ENCODE data around the gene NF2.
"Not testable (repeated sequence)": the region's sequence is repeated elsewhere in the genome, so short reads cannot be mapped to it uniquely, and the experiment has no call there.

Gene NF2

DNA sequence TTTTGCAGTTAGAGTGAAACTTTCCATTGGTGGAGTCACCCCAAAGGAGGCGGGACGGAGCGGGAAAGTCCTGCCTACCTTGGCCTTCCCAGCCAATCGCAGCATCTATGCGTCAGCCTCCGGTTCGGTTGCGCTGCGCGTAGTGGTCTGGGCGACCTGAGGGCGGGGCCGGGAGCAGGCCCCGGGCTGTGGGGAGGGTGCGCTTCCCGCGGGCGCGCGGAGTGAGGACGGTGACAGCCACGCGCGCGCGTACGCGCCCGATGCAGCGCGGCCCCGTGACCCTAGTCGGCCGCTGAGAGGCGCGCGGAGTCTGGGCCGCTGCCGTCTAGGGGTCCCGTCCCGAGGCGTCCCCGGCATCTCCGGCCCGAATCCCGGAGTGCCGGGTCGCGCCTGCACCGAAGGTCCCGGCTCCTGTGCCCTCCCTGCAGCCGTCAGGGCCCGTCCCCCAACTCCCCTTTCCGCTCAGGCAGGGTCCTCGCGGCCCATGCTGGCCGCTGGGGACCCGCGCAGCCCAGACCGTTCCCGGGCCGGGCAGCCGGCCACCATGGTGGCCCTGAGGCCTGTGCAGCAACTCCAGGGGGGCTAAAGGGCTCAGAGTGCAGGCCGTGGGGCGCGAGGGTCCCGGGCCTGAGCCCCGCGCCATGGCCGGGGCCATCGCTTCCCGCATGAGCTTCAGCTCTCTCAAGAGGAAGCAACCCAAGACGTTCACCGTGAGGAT is at the start of gene NF2:
Gene NF2 (plus strand): TSS at position 276 of the 718 bp plus-strand sequence. CDS start 366 bp downstream, at position 642.
- DNase-seq, result peak; percentile 97

DNA sequence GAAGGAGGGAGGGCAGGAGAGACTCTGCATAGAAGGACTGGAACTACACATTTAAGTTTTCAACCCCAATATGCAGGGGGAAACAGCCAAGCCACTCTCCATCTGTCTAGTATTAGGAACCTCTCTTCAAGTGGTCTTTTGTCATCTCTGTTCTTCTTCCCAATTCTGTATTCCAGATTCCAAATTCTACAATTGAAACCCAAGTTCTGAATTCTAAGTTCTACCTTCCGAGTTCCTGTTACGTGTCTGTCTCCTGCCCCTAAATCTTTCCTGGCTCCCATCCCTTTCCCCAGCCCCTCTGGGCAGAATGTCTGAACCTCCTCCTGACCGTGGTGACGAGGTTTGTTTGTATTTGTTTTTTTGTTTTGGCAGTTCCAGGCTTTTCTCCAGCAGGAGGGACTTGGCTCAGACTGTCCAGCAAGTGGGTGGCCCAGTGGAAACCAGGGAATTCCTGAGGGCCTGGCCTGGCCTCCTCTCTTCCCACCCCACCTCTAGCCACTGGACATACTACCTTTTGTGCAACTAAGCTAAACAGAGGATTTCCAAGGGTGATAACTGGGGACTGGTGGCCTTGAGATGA is 48.3 kb upstream of the NF2 start:
- no peak for DNase-seq

DNA sequence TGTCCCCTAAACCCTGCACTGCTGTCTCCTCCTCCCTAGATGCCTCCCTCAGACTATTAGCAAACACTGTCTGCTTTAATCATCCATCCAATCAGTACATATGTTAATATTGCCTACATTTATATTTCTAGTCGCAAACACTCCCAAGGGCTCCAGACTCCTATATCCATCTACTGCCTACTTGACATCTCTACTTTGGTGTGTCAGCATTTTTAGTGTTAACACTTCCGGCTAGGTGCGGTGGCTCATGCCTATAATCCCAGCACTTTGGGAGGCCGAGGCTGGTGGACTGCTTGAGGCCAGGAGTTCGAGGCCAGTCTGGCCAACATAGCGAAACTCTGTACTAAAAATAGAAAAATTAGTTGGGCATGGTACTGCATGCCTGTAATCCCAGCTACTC is 44.4 kb upstream of the NF2 start:
- no peak for DNase-seq

DNA sequence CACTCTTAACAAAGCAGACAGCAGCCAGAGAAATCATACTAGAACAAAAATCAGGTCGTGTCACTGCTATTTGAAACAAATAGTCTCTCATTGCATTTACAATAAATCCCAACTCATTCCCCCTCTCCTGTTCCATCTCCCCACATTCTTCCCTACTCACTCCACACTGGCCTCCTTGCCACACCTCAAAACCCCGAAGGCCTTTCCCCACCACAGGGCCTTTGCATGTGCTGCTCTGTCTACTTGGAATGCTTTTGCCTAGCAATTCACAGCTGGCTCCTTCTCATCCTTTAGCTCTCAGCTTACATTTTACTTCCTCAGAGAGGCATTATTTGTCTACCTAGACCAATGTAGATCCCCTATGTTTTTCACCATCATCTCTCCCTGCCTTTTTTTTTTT is 43.6 kb upstream of the NF2 start:
- DNase-seq, result no peak

DNA sequence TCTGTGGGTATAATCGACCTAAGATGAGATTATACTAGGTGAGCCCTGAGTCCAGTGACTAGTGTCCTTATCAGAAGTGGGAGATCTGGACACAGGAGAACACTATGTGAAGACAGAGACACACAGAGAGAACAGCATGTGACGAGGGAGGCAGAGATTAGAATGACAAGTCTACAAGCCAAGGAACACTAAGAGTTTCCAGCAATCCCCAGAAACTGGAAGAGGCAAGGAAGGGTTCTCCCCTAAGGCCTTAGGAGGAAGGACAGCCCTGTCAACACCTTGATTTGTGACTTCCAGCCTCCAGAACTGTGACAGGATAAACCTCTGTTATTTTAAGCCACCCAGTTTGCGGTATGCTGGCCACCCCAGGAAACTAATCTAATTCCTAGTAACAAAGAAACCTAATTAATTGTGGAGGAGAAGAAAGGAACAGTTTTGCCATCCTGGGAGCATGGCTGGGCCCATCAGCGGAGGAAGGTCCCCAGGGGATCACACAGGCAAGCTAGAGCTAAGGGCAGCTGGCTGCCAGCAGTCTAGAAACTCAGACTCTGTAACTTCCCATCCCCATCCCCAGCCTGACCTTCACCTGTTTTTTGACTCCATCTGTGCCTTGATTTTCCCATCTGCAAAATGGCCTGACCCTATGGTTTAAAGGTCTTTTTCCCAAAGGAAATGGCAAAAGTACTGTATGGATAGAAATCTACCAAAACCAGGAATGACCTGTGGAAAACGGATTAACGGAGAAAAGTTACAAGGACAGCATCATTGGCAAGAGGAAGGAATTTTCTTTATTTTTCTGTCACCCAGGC is 39.6 kb upstream of the NF2 start:
- no peak for DNase-seq

DNA sequence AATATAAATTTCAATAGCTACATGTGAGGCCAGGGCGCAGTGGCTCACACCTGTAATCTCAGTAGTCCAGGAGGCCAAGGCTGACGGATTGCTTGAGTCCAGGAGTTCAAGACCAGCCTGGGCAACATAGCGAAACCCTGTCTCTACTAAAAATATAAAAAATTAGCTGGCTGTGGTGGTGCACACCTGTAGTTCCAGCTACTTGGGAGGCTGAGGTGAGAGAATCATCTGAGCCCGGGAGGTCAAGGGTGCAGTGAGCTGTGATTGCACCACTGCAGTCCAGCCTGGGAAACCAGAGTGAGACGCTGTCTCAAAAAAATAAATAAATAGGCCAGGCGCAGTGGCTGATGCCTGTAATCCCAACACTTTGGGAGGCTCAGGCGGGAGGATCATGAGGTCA is 36.9 kb upstream of the NF2 start:
- DNase-seq, result not testable (repeated sequence)

DNA sequence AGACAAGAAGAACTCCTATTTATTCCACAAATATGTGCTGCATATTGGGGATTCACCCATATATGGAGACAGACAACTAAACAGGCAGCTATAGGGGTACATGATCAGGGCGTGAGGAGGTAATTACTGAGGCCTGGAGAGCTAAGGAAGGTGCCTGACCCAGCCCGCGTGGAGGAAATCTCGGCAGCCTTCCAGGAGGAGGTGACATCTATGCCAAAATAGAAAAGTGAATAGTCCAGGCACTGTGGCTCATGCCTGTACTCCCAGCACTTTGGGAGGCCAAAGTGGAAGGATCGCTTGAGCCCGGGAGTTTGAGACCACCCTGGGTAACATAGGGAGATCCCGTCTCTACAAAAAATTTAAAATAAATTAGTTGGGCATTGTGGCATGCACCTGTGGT is 36.1 kb upstream of the NF2 start:
- DNase-seq, result no peak

DNA sequence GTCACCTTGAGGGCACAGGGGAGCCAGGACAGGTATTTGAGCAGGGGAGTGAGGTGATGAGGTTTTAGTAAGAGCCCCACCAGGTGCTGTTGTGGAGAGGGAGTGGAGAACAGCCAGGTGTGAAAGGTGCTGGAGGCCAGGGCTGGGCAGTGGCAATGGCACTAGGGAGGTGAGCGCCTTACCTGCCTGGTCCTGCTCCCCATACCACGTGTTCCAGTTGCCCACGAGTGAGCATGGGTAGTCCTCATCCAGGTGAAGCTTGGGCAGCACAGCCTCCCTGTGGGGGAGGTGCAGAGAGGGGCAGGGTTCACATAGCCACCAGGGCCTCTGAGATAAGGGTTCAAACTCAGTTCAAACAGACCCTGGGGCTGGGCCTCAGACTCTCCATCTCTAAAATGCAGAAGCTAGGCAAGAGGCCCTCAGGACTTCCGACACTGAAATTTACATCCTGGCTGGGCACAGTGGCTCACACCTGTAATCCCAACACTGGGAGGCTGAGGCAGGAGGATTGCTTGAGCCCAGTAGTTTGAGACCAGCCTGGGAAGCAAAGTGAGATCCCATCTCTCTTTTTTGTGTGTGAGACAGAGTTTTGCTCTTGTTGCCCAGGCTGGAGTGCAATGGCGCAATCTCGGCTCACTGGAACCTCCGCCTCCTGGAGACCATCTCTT is 34.3 kb upstream of the NF2 start:
- no peak for DNase-seq

DNA sequence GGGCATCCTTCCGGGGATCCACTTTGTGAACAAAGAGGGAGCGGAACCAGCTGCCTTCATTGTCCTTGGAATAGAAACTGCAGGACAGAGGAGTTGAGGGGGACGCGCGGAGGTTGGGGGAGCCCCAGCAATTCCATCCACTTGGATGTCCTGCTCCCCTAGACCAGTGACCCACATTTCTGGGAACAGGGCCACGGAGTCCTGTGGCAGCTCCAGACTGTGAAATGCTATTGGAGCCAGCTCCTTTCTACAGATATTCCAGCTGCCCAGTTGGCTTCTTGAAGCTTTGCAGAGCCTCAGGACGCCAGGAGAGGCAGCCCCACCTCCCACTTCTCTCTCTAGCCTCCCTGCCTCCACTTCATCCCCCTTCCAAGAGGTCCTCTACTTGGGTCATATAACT is 33.0 kb upstream of the NF2 start:
- DNase-seq, result no peak

DNA sequence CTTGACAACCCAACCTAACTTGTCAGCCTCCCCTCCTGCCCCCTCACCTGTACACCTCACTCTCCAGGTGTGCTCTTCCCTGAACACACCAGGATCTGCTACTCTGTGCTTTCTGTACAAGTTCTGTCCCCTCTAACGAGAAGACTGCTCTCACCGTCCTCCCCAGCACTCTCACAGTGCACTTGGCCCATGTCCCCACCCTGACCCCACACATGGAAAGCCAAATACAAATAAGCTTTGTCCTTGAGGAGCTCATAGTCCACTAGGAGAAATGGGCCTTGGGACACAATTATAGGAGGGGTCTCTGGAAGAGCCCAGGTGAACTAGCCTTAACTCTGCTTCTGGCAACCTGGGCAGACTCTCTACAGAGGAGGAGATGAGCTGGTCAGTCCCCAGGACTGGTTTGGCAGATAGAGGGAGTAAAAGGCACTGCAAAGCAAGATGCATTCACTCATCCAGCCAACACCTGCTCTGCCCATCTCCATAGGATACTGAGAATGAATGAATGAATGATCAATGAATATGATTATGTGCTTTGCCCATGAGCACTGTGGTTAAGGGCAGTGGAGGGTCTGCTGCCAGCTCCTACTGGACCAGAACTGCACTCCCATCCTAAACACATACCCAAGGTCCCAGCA is 32.4 kb upstream of the NF2 start:
- DNase-seq, result no peak

DNA sequence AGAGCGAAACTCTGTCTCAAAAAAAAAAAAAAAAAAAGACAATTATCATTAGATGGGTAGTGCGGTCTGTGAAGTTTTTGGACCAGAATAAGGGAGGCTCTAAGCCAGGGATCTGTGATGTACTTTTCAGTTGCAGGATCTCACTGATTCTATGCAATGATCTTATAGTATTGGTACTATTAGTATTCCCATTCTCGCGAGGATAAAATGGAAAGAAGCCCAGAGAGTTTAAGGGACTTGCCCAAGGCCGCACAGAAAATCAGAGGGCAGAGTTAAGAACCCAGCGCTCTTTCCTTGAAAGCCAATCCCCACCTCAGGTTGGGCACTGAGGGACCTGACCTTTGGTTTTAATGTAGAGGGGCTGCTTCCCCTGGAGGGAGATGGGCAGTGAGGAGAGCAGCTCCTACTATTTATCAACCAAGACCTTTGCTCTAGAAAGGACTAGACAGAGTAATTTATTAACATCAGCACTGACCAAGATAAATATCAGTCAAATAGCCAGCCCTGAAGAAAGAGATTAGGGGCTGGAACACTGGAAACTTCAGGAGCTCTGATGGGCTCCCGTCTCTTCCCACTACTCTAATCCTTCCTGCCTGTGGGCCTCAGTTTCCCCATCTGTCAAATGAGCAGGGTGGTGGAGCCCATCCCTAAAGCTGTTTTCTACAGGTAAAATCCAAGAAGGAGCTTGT is 28.5 kb upstream of the NF2 start:
- DNase-seq, result no peak

DNA sequence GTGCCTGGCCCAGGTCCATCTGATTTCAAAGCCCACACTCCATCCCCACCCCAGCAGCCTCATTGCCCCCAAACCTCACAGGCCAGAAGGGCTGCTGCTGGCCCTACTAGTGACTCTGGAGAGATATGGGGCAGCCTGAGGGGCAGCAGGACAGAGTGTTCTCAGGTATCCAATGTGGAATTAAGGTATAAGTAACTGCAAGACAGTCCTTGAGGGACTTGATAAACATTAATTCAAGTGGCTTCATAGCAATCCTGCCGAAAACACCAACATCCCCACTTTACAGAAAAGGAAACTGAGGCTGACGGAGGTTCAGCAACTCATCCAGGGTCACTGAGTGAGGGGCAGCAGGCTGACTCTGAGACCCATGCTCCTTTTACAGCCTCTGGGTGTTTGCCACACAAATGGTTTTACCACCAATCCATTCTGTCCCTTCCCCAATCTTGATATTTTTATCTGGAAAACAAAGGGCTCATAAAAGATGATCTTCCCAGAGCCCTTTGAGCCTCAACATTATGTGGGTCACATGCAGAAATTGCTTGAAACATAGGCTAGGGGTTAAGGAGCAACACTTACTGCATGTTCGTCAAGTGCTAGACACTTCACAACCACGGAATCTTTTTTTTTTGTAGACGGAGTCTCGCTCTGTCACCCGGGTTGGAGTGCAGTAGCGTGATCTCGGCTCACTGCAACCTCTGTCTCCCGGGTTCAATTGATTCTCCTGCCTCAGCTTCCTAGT is 24.8 kb upstream of the NF2 start:
- DNase-seq, result no peak

DNA sequence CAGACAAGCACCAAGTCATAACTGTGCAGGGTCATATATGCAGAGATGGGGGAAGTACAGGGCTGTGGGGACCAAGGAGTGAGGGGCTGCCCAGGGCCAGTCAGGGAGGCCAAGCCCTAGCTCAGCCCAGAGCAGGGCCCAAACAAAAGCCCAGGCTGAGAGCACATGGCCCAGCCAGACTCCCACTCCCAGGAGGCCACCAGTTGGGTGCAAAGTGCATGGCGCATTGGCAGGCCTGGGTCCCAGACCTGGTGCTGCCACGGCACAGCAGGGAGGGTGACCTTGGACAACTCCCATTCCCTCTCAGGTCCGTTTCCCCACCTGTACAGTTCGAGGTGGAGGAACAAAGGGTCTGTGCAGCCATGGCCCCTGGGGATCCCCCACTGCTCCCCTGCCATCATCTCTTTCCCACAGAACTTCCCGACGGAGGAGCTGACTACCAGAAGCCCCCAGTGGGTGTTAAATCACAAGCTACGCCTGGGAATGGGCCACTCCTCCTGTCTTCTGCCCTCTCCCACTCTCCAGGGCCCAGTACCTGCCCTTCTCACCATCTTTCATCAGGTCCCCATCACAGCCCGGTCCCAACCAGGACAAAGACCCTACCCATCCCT is 23.1 kb upstream of the NF2 start:
- peak; percentile 25 for DNase-seq

DNA sequence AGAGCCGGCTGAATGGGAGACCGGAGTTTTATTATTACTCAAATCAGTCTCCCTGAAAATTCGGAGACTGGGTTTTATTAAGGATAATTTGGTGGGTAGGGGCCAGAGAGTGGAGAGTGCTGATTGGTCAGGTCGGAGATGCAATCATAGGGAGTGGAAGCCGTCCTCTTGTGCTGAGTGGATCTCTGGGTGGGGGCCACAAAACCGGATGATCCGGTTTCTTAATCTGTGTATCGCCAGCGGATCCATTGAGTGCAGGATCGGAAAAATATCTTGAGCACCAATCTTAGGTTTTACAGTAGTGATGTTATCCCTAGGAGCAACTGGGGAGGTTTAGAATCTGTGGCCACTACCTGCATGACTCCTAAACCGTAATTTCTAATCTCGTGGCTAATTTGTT is 21.6 kb upstream of the NF2 start:
- DNase-seq, result no peak

DNA sequence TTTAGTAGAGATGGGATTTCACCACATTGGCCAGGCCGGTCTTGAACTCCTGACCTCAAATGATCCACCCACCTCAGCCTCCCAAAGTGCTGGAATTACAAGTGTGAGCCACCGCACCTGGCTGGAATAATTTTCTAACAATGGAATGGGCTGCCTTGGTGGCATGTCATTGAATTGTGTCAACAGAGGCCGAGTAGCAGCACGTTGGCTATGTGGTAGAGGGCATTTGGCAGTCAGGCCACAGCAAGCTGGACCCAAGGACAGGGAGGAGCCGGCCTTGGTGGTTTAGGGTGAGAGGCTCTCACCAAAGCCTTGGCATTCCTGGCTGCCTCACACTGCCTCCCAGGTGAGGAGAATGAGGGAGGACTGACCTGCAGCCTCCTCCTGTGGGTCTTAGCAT is 18.5 kb upstream of the NF2 start:
- DNase-seq, result no peak

DNA sequence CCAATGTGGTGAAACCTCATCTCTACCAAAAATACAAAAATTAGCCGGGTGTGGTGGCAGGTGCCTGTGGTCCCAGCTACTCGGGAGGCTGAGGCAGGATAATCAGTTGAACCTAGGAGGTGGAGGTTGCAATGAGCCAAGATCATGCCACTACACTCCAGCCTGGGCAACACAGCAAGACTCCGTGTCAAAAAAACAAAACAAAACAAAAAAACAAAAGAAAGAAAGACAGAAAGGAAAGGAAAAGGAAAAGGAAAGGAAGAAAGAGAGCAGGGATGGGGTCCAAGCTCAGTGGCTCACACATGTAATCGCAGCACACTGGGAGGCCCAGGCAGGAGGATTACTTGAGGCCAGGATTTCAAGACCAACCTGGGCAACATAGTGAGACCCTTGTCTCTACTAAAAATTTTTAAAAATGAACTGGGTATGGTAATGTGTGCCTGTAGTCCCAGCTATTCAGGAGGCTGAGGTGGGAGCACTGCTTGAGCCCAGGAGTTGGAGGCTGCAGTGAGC is 17.2 kb upstream of the NF2 start:
- not testable (repeated sequence) for DNase-seq

DNA sequence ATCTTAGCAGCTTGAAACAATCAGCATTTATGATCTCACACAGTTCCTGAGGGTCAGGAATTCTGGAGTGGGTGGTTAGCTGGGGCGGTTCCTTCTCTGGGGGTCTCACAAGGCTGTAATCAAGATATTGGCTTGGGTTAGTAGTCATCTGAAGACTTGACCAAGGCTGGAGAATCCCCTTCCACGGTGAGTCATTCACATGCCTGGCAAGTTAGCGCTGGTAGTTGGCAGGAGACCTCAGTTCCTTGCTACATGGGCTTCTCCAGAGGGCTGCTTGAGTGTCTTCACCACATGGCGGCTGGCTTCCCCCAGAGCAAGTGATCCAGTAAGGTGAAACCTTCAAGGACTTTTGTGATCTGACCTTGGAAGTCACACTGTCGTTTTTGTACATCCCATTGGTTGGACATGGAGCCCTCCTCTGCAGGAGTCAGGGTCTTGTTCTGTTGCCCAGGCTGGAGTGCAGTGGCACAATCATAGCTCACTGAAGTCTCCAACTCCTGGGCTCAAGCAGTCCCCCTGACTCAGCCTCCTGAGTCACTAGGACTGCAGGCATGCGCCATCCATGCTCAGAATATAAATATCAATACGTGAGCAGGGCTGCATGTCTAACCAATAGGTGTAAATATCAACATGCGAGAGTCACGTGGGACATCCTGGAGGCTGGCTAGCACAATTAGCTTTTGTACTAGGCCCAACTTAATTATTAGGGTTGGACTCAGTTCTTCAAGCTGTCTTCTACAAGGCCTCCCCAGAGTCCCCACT is 15.3 kb upstream of the NF2 start:
- no peak for DNase-seq

DNA sequence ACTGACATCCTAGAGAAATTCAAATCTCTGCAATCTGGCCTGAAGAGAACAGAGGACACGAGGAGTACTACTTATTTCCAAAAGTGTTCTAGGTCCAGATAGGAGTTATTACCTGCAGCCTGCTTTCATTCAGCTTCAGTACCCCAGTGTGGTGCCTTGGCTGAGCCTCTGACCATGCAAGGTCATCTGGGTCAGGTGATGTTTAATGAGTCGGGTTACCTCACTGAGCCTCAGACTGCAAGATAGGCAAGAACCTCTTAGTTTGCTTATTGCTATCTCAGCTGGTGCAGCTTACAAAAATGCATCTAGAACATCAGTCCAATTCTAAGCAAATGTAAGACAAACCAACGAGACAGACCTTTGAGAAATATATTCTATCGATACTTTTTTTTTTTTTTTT is 9.5 kb upstream of the NF2 start:
- no peak for DNase-seq

DNA sequence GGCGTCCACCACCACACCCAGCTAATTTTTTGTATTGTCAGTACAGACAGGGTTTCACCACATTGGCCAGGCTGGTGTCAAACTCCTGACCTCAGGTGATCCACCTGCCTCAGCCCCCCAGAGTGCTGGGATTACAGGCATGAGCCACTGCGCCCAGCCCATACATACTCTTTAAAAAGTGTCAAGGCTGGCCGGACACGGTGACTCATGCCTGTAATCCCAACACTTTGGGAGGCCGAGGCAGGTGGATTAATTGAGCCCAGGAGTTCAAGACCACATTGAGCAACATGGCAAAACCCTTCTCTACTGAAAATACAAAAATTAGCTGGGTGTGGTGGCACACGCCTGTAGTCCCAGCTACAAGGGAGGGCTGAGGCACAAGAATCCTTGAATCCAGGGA is 9.0 kb upstream of the NF2 start:
- not testable (repeated sequence) for DNase-seq

DNA sequence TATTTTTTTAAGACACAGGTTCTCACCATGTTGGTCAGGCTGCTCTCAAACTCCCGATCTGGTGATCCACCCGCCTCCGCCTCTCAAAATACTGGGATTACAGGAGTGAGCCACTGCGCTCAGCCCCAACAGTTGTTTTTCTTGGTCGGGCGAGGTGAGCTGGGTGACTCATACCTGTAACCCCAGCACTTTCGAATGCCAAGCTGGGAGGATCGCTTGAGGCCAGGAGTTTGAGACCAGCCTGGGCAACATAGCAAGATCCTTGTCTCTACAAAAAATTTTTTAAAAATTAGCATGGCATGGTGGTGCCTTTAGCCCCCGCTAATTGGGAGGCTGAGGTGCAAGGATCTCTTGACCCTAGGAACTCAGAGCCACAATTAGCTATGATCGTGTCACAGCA is 7.0 kb upstream of the NF2 start:
- DNase-seq, result no peak
